SK-N-SH (cell line): ENCODE measurements around the gene SCGB1D2. TPM values are rescaled to one million over a fixed set of nuclear protein-coding genes. Genes with fewer than 3 reads are reported as not detected.

Experiments
- CTCF ChIA-PET: fragments of 300-600, 350-600 bp; formaldehyde crosslinking; extraction: SDS; loops from one replicate; lab custom pipeline; 2021; lab: Yijun Ruan, JAX
- POLR2A ChIA-PET: fragments of 350-600 bp; sonication (Branson Sonifier 250); formaldehyde crosslinking; extraction: SDS; loops from one replicate; lab custom pipeline; 2020; ENCODE audit warnings: antibody characterized with exemption, inconsistent platforms; lab: Yijun Ruan, JAX
- DNase-seq: peaks from one replicate; pipeline ENCODE4 v3.0.0; 2012
- H2AFZ ChIP-seq: fragments of 200-600 bp; sonication (generic); 2 replicates; pipeline ENCODE4 v1.8.1; 2016; ENCODE audit warnings: antibody characterized with exemption, mild to moderate bottlenecking, low read depth
- H3F3A ChIP-seq: fragments of 200-600 bp; sonication (generic); replicated peaks from 2 replicates; pipeline ENCODE3; 2016; ENCODE audit warnings: antibody characterized with exemption, mild to moderate bottlenecking; ENCODE audit not compliant: insufficient read depth
- H3K27ac ChIP-seq, 2 experiments: fragments of 200-500 bp in 1 of 2; fragments of 200-600 bp in 1 of 2; sonication (Bioruptor generic) in 1 of 2; sonication (generic), shearing (Covaris generic) in 1 of 2; 2 replicates each; pipeline versions ENCODE4 v1.5.1 to v1.6.1; 2014 to 2016; ENCODE audit warnings: low read depth in 2 of 2, inconsistent platforms in 1 of 2, low read length in 1 of 2, mild to moderate bottlenecking in 1 of 2, mixed read lengths in 1 of 2
- H3K27me3 ChIP-seq: fragments of 200-600 bp; sonication (generic), shearing (Covaris generic); 2 replicates; pipeline ENCODE4 v1.6.1; 2016; ENCODE audit warnings: mixed run types; ENCODE audit not compliant: insufficient read depth
- H3K36me3 ChIP-seq, 2 experiments: fragments of 200-500 bp in 1 of 2; fragments of 200-600 bp in 1 of 2; sonication (Bioruptor generic) in 1 of 2; sonication (generic) in 1 of 2; replicated peaks in 1 of 2; 2 replicates each; pipeline versions ENCODE3 to v1.5.1; 2014 to 2016; ENCODE audit warnings: low read length in 1 of 2, mild to moderate bottlenecking in 1 of 2; ENCODE audit not compliant: insufficient read depth in 2 of 2, control insufficient read depth in 1 of 2
- H3K4me1 ChIP-seq, 2 experiments: fragments of 200-500 bp in 1 of 2; fragments of 200-600 bp in 1 of 2; sonication (Bioruptor generic) in 1 of 2; sonication (generic), shearing (Covaris generic) in 1 of 2; 2 replicates each; pipeline versions ENCODE4 v1.5.1 to v1.6.1; 2014 to 2016; ENCODE audit warnings: low read depth in 1 of 2, low read length in 1 of 2, mixed run types in 1 of 2; ENCODE audit not compliant: insufficient read depth in 2 of 2, control insufficient read depth in 1 of 2
- H3K4me2 ChIP-seq: fragments of 200-600 bp; sonication (generic), shearing (Covaris generic); 2 replicates; pipeline ENCODE4 v1.6.1; 2017; ENCODE audit warnings: mixed run types
- H3K4me3 ChIP-seq, 2 experiments: fragments of 200-500 bp in 1 of 2; fragments of 200-600 bp in 1 of 2; sonication (Bioruptor generic) in 1 of 2; sonication (generic), shearing (Covaris generic) in 1 of 2; 2 replicates each; pipeline versions ENCODE4 v1.5.1 to v1.8.1; 2014 to 2016; ENCODE audit warnings: low read depth in 2 of 2, inconsistent platforms in 1 of 2, low read length in 1 of 2, mild to moderate bottlenecking in 1 of 2, mixed read lengths in 1 of 2, moderate library complexity in 1 of 2
- H3K79me2 ChIP-seq: fragments of 200-600 bp; sonication (generic); 2 replicates; pipeline ENCODE4 v1.8.1; 2017; ENCODE audit warnings: mild to moderate bottlenecking; ENCODE audit not compliant: insufficient read depth
- H3K9ac ChIP-seq: fragments of 200-600 bp; sonication (generic); 2 replicates; pipeline ENCODE4 v1.6.1; 2017; ENCODE audit warnings: mixed run types
- H3K9me2 ChIP-seq: fragments of 200-600 bp; sonication (generic); 2 replicates; pipeline ENCODE4 v1.6.1; 2017; ENCODE audit warnings: mixed run types
- H3K9me3 ChIP-seq: fragments of 200-600 bp; sonication (generic); 2 replicates; pipeline ENCODE4 v1.6.1; 2017; ENCODE audit warnings: mixed run types, mild to moderate bottlenecking, moderate library complexity
- H4K20me1 ChIP-seq: fragments of 200-600 bp; sonication (generic); 2 replicates; pipeline ENCODE4 v1.6.1; 2017; ENCODE audit warnings: mild to moderate bottlenecking, mixed run types; ENCODE audit not compliant: insufficient read depth
- FOXJ3 ChIP-seq: sonication (generic); formaldehyde crosslinking; IDR thresholded peaks from 2 replicates; pipeline ENCODE4 v1.5.1; 2020; ENCODE audit warnings: mild to moderate bottlenecking, missing genetic modification reagents
- IRF3 ChIP-seq: fragments of 150-350 bp; IDR thresholded peaks from 2 replicates; pipeline ENCODE4 v1.6.1; 2016; ENCODE audit warnings: mild to moderate bottlenecking, low read depth, low read length
- MAX ChIP-seq: IDR thresholded peaks from 2 replicates; pipeline ENCODE4 v1.4.0; 2012; ENCODE audit warnings: low read depth
- PBX3 ChIP-seq: IDR thresholded peaks from 2 replicates; pipeline ENCODE4; 2012
- RAD21 ChIP-seq: IDR thresholded peaks from 2 replicates; pipeline ENCODE4 v1.6.1; 2012; ENCODE audit warnings: mild to moderate bottlenecking, low read length
- REST ChIP-seq: IDR thresholded peaks from 2 replicates; pipeline ENCODE4 v1.6.1; 2012; ENCODE audit warnings: mild to moderate bottlenecking, low read depth, low read length, moderate library complexity
- TAF1 ChIP-seq: IDR thresholded peaks from 2 replicates; pipeline ENCODE4 v1.6.1; 2012; ENCODE audit warnings: low read depth, mild to moderate bottlenecking, low read length, moderate library complexity, borderline replicate concordance
- ZBTB33 ChIP-seq: IDR thresholded peaks from 2 replicates; pipeline ENCODE4 v1.4.0; 2012; ENCODE audit warnings: low read depth, borderline replicate concordance
- polyA plus RNA-seq, 3 experiments: library from polyadenylated mRNA; depleted of rRNA; stranded (reverse); fragments of >200 nt; gene quantifications; 2 replicates each; pipeline ENCODE4 v1.2.3, GENCODE V29; 2012

Gene SCGB1D2
- polyA plus RNA-seq, 1 of the 3 experiments (the other 2 are of a cell fraction), result not detected

GRCh38 chr11:62223095-62223494 lies 18.9 kb upstream of the SCGB1D2 start (continued):
- TF ChIP-seq ZBTB33 (no peak), IRF3 (no peak), PBX3 (no peak), FOXJ3 (CRISPR knock-in tag) (no peak), TAF1 (no peak), MAX (no peak)

GRCh38 chr11:62233730-62234129 lies 8.3 kb upstream of the SCGB1D2 start:
- Histone ChIP-seq H2AFZ (no peak overlapping the region), H3K27ac (no peak overlapping the region), H3K36me3 (no peaks in the 10 kb centered on the region), H3K4me2 (no peak overlapping the region), H3K4me1 (no peaks in the 10 kb centered on the region), H3K4me3 (no peak overlapping the region), H3K27me3 (no peaks in the 10 kb centered on the region; the same call in 1 of the 2 replicates), H3K9me3 (no peaks in the 10 kb centered on the region), H3K9me2 (no peaks in the 10 kb centered on the region), H3K79me2 (no peaks in the 10 kb centered on the region), H4K20me1 (no peaks in the 10 kb centered on the region), H3F3A (no peaks in the 10 kb centered on the region), H3K9ac (no peak overlapping the region)
- ChIA-PET CTCF (interaction anchor here (1.0 to 1.9 kb wide), 3 partner anchors 16 to 86 kb away, joined by 3 to 6 read pairs (median 3); no protein-coding TSS in a partner anchor), POLR2A (no interaction called here)
- DNase-seq, result no peak
- TF ChIP-seq IRF3 (no peak), RAD21 (peak; percentile 39), REST (no peak)
